IPS-18c (cell line): ENCODE results near the gene IL27RA.
"Not testable (repeated sequence)": the region's sequence is repeated elsewhere in the genome, so short reads cannot be mapped to it uniquely, and the experiment has no call there.

Source experiments
- H3K4me3 ChIP-seq: 2 replicates; pipeline ENCODE4 v1.7.0; 2013; ENCODE audit warnings: low read depth, mild to moderate bottlenecking, low read length, moderate library complexity; ENCODE audit not compliant: insufficient read depth
- H3K9me3 ChIP-seq: one replicate; pipeline ENCODE4 v1.6.1; 2013; ENCODE audit warnings: mild to moderate bottlenecking, low read length, moderate library complexity; ENCODE audit not compliant: control insufficient read depth, insufficient read depth

The IL27RA gene

GRCh38 chr19:14019100-14019499, 12.5 kb upstream of the IL27RA start:
- no peaks in the 10 kb centered on the region for H3K9me3 ChIP-seq
- H3K4me3 ChIP-seq, result no peak overlapping the region

- not testable (repeated sequence) for H3K4me3 ChIP-seq, H3K9me3 ChIP-seq
Measured at GRCh38 chr19:14019739-14020138, 11.8 kb upstream of the IL27RA start.

- H3K4me3 ChIP-seq, result no peak overlapping the region
Measured at GRCh38 chr19:14021474-14021873, 10.1 kb upstream of the IL27RA start.

GRCh38 chr19:14022469-14022868, 9.1 kb upstream of the IL27RA start:
- Histone ChIP-seq H3K9me3 (no peaks in the 10 kb centered on the region), H3K4me3 (no peak overlapping the region)

More at GRCh38 chr19:14021474-14021873, 10.1 kb upstream of the IL27RA start:
- no peaks in the 10 kb centered on the region for H3K9me3 ChIP-seq

GRCh38 chr19:14023404-14024235, 7.9 kb upstream of the IL27RA start:
- no peak overlapping the region for H3K4me3 ChIP-seq
- H3K9me3 ChIP-seq, result no peaks in the 10 kb centered on the region

- not testable (repeated sequence) for H3K4me3 ChIP-seq, H3K9me3 ChIP-seq
Measured at GRCh38 chr19:14026652-14027192, 4.8 kb upstream of the IL27RA start.

- no peak within 1 kb of the TSS for H3K4me3 ChIP-seq
- peaks cover 4% of the 10 kb centered on the region for H3K9me3 ChIP-seq
Measured at GRCh38 chr19:14027856-14028450, 3.6 kb upstream of the IL27RA start, which contains the start of gene RLN3. Gene RLN3 (plus strand): TSS chr19:14028148. CDS start chr19:14028205, 57 bp downstream.

- H3K4me3 ChIP-seq, result no peak overlapping the region
- H3K9me3 ChIP-seq, result peaks cover 4% of the 10 kb centered on the region
Measured at GRCh38 chr19:14028901-14029300, 2.7 kb upstream of the IL27RA start.

GRCh38 chr19:14030997-14031718, 404 bp upstream of the IL27RA start:
- peaks cover 4% of the 10 kb centered on the region for H3K9me3 ChIP-seq
- peak overlapping the region; percentile 94; the same call in 1 of the 2 replicates for H3K4me3 ChIP-seq

GRCh38 chr19:14033946-14034345, 2.4 kb downstream of the IL27RA start:
- peaks cover 3% of the 10 kb centered on the region for H3K9me3 ChIP-seq
- H3K4me3 ChIP-seq, result no peak overlapping the region

GRCh38 chr19:14035159-14035558, 3.6 kb downstream of the IL27RA start:
- not testable (repeated sequence) for H3K4me3 ChIP-seq, H3K9me3 ChIP-seq

- no peak overlapping the region for H3K4me3 ChIP-seq
Measured at GRCh38 chr19:14035706-14036105, 4.1 kb downstream of the IL27RA start.

GRCh38 chr19:14039181-14039580, 7.6 kb downstream of the IL27RA start:
- no peaks in the 10 kb centered on the region for H3K9me3 ChIP-seq
- no peak overlapping the region for H3K4me3 ChIP-seq

More at GRCh38 chr19:14035706-14036105, 4.1 kb downstream of the IL27RA start:
- H3K9me3 ChIP-seq, result no peaks in the 10 kb centered on the region

- not testable (repeated sequence) for H3K4me3 ChIP-seq, H3K9me3 ChIP-seq
Measured at GRCh38 chr19:14042659-14043608, 11.4 kb downstream of the IL27RA start.

- not testable (repeated sequence) for H3K9me3 ChIP-seq, H3K4me3 ChIP-seq
Measured at GRCh38 chr19:14047866-14048265, 16.3 kb downstream of the IL27RA start.

- H3K4me3 ChIP-seq, result no peak overlapping the region
- no peaks in the 10 kb centered on the region for H3K9me3 ChIP-seq
Measured at GRCh38 chr19:14048443-14049153, 17.0 kb downstream of the IL27RA start.
